Measurements from ENCODE around the gene CSTPP1.

- no peak for TF ChIP-seq CTCF (IDR thresholded peaks at IDR 0.05)
- TF ChIP-seq POLR2A (IDR thresholded peaks at IDR 0.05), result no peak
Observed at GRCh38 chr11:46981436-46981835, 44.9 kb downstream of the CSTPP1 start.

All from Peyer's patch (tissue), 4 donors.